ENCODE data around the gene DDX59. TPM values are rescaled to one million over a fixed set of nuclear protein-coding genes. Genes with fewer than 3 reads are reported as not detected.

DDX59 gene
- total RNA-seq = 10 to 100 TPM in 1 of 6 experiments, 1 to 10 TPM in 5; 6.7 to 12.4 (median 8.8) TPM
- long read RNA-seq, partial matches to known transcripts = 3 of 4 reads
- long read RNA-seq, other reads (novel, unspliced or antisense) = 1 of 4 reads

- Histone ChIP-seq H3K27me3 (no peaks in the 10 kb centered on the region), H3K9me3 (no peaks in the 10 kb centered on the region), H3K27ac (peak within 1 kb of the TSS; percentile 98 to 100 (median 99)), H3K36me3 (no peaks in the 10 kb centered on the region), H3K4me3 (peak within 1 kb of the TSS; percentile 56 to 93 (median 90)), H3K4me1 (peaks cover 0 to 7% (median 2%) of the 10 kb centered on the region in 4 donors)
- under 1% methylated on average over 31 of the region's 91 CpGs for WGBS (ENCODE audit: insufficient coverage, low coverage, low lambda C conversion rate, missing lambda C conversion rate)
- DNase-seq = peak; percentile 98
- intact Hi-C loops (cut with DNase I) = no loop called here
- ATAC-seq = peak; percentile 88 to 96 (median 92)
- peak; percentile 99 for TF ChIP-seq POLR2A (IDR thresholded peaks at IDR 0.05)
- TF ChIP-seq, protein P1, sequence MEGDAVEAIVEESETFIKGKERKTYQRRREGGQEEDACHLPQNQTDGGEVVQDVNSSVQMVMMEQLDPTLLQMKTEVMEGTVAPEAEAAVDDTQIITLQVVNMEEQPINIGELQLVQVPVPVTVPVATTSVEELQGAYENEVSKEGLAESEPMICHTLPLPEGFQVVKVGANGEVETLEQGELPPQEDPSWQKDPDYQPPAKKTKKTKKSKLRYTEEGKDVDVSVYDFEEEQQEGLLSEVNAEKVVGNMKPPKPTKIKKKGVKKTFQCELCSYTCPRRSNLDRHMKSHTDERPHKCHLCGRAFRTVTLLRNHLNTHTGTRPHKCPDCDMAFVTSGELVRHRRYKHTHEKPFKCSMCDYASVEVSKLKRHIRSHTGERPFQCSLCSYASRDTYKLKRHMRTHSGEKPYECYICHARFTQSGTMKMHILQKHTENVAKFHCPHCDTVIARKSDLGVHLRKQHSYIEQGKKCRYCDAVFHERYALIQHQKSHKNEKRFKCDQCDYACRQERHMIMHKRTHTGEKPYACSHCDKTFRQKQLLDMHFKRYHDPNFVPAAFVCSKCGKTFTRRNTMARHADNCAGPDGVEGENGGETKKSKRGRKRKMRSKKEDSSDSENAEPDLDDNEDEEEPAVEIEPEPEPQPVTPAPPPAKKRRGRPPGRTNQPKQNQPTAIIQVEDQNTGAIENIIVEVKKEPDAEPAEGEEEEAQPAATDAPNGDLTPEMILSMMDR (IDR thresholded peaks at IDR 0.05) = peak in 1 of 4 donors; percentile 4
Measured at GRCh38 chr1:200669314-200670241, at the start of gene DDX59. DDX59 (minus strand) TSS chr1:200669907; CDS start chr1:200666740, 3,167 bp downstream.

GRCh38 chr1:200714504-200715187 is 44.9 kb upstream of the DDX59 start:
- DNase-seq = no peak
- Histone ChIP-seq H3K27me3 (no peaks in the 10 kb centered on the region), H3K4me3 (no peak overlapping the region), H3K9me3 (no peaks in the 10 kb centered on the region), H3K36me3 (no peaks in the 10 kb centered on the region), H3K4me1 (no peaks in the 10 kb centered on the region), H3K27ac (no peak overlapping the region)
- WGBS (ENCODE audit: insufficient coverage, low coverage, low lambda C conversion rate, missing lambda C conversion rate) = 55% methylated on average over 2 of the region's 2 CpGs
- no peak for TF ChIP-seq POLR2A (IDR thresholded peaks at IDR 0.05)
- TF ChIP-seq, protein P1 (IDR thresholded peaks at IDR 0.05) = no peak
- intact Hi-C loops (cut with DNase I) = no loop called here
- no peak for ATAC-seq

- WGBS (ENCODE audit: insufficient coverage, low coverage, low lambda C conversion rate, missing lambda C conversion rate) = 83% methylated on average over 2 of the region's 2 CpGs
- H3K4me3 ChIP-seq = no peak overlapping the region
Measured at GRCh38 chr1:200710166-200710565, 40.5 kb upstream of the DDX59 start.

GRCh38 chr1:200708769-200709168 is 39.1 kb upstream of the DDX59 start:
- no peak for DNase-seq
- H3K4me1 ChIP-seq = no peaks in the 10 kb centered on the region
- no peak for TF ChIP-seq POLR2A (IDR thresholded peaks at IDR 0.05)
- TF ChIP-seq, protein P1 (IDR thresholded peaks at IDR 0.05) = no peak
- ATAC-seq = no peak
- no peaks in the 10 kb centered on the region for H3K27me3 ChIP-seq
- no peaks in the 10 kb centered on the region for H3K9me3 ChIP-seq
- no peak overlapping the region for H3K27ac ChIP-seq
- H3K36me3 ChIP-seq = no peaks in the 10 kb centered on the region
- H3K4me3 ChIP-seq = no peak overlapping the region
- intact Hi-C loops (cut with DNase I) = no loop called here
- 71% methylated on average over 1 of the region's 1 CpG for WGBS (ENCODE audit: insufficient coverage, low coverage, low lambda C conversion rate, missing lambda C conversion rate)

More at GRCh38 chr1:200710166-200710565, 40.5 kb upstream of the DDX59 start:
- Histone ChIP-seq H3K27ac (no peak overlapping the region), H3K4me1 (no peaks in the 10 kb centered on the region), H3K9me3 (no peaks in the 10 kb centered on the region), H3K36me3 (no peaks in the 10 kb centered on the region), H3K27me3 (no peaks in the 10 kb centered on the region)
- no peak for DNase-seq
- no peak for TF ChIP-seq POLR2A (IDR thresholded peaks at IDR 0.05)
- TF ChIP-seq, protein P1 (IDR thresholded peaks at IDR 0.05) = no peak
- no peak for ATAC-seq
- intact Hi-C loops (cut with DNase I) = no loop called here
